HFF-Myc (cell line): Measurements from ENCODE around the gene CCSER1.

Experiments used
- DNase-seq: peaks from one replicate; pipeline ENCODE4 v3.0.0-alpha.2; 2011; ENCODE audit warnings: low read depth; ENCODE audit errors: extremely low read depth
- H3K4me3 ChIP-seq: replicated peaks from 2 replicates; pipeline ENCODE4 v1.5.1; 2011; ENCODE audit warnings: low read depth, mild to moderate bottlenecking, control low read depth, low read length
- TF ChIP-seq, protein P1 (sequence below): IDR thresholded peaks from 2 replicates; pipeline ENCODE4 v1.5.1; 2012; ENCODE audit warnings: mild to moderate bottlenecking, low read depth, low read length, control low read depth; ENCODE audit errors: missing control alignments

CCSER1 gene

DNA sequence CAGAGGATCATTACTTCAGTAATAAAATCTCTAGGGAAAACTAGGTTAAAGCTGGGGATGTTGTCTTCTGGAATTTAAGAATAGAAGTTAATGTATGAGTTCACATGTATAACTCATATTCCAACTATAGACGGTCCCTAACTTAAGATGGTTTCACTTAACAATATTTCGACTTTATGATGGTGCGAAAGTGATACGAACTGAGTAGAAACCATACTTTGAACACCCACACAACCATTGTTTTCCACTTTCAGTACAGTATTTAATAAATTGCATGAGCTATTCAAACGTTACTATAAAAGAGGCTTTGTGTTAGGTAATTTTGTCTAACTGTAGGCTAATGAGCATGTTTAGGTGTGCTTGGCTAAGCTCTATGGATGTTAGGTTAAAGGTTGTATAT, 38.7 kb downstream of the CCSER1 start:
- TF ChIP-seq, protein P1, sequence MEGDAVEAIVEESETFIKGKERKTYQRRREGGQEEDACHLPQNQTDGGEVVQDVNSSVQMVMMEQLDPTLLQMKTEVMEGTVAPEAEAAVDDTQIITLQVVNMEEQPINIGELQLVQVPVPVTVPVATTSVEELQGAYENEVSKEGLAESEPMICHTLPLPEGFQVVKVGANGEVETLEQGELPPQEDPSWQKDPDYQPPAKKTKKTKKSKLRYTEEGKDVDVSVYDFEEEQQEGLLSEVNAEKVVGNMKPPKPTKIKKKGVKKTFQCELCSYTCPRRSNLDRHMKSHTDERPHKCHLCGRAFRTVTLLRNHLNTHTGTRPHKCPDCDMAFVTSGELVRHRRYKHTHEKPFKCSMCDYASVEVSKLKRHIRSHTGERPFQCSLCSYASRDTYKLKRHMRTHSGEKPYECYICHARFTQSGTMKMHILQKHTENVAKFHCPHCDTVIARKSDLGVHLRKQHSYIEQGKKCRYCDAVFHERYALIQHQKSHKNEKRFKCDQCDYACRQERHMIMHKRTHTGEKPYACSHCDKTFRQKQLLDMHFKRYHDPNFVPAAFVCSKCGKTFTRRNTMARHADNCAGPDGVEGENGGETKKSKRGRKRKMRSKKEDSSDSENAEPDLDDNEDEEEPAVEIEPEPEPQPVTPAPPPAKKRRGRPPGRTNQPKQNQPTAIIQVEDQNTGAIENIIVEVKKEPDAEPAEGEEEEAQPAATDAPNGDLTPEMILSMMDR: no peak
- DNase-seq: no peak
- no peak overlapping the region for H3K4me3 ChIP-seq

DNA sequence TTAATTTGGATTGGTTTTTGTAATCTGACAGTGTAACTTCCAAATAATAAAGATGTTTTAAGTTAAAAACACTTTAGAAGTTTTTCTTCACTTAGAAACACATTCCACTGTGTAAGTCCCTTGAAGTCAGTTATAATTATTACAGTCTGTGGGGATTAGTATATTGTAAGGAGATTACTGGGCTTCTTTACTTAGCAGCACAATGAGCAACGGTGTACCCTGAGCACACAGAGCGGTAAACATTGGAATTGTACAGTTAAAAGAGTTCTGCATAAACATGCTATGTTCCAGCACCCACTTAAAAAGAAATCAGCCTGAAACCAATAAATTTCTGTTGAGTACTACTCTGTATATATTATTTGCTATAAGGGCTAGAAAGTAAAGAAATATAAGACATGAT, 44.3 kb downstream of the CCSER1 start:
- TF ChIP-seq, protein P1: no peak
- no peak overlapping the region for H3K4me3 ChIP-seq
- no peak for DNase-seq

DNA sequence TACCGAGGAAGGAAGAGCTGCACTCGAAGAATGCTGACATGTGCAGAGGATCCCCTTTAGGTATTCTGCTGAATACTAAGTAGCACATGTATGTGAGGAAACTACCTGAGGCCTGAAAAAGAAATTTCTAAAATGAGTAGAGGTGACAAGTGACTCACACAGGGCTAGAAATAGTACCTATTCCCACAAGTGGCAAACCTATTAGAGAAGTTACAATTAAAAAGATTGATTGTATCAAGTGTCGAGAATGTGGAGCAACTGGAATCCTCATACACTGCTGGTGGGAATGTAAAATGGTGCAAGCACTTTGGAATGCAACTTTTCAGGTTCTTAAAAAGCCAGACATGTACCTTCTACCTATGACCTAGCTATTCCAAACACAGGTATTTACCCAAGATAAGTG, 47.4 kb downstream of the CCSER1 start:
- TF ChIP-seq, protein P1: no peak
- no peak overlapping the region for H3K4me3 ChIP-seq
- DNase-seq: no peak

DNA sequence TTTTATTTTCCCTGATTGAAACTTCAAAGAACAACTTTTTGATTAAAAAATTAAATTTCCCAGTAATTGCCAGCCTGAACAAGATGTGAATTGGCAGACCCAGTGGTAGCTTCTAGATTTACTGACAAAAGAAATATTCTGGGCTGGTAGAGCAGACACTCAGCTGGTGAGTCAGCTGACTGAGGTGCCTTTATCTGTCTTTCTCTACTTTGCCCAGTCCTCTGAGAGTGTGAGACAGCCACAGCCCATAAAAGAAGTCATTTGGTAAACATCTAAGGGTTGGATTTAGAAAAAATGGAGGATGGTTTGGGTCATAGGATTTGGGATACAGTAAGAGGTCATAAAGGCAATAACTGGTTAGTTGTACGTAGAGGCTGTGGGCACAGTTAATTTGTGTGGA, 54.5 kb downstream of the CCSER1 start:
- TF ChIP-seq, protein P1: no peak
- H3K4me3 ChIP-seq: no peak overlapping the region
- no peak for DNase-seq

DNA sequence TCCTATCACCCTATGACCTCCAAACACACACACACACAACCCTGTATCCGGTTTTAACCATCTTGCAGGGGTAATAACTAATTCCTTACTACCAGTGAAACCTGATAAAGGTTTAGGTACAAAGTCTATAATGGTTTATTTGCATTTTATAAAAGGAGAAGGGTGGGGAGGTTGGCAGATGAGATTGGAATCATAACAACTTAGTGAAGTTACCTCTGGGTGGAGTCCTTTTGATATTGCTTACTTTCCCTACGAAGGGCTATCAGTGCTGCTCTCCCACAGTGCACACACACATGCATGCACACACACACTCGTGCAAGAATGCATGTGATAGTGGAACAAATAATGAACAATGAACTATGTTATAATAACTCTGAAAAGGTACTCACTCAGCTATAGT, 56.1 kb downstream of the CCSER1 start:
- no peak overlapping the region for H3K4me3 ChIP-seq
- no peak for DNase-seq
- TF ChIP-seq, protein P1: no peak

DNA sequence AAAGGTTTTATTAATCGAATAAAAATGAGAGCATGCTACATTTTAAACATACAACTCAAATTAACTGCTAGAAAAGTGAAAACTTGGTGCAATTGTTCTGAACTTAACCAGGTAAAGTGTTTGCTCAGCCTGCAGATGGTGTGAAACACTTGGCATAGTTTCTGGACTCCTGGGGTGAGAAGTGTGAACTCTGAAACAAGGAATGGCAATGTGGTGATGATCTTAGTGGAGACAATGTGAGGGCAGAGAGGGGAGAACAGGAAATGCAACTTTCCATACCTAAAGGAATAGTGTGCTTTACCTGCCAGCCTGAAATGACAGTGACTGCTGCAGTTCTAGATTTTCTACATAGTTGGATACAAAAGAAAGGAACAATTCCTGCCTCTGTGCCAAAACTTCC, 57.4 kb downstream of the CCSER1 start:
- H3K4me3 ChIP-seq: no peak overlapping the region
- DNase-seq: no peak
- TF ChIP-seq, protein P1: no peak

DNA sequence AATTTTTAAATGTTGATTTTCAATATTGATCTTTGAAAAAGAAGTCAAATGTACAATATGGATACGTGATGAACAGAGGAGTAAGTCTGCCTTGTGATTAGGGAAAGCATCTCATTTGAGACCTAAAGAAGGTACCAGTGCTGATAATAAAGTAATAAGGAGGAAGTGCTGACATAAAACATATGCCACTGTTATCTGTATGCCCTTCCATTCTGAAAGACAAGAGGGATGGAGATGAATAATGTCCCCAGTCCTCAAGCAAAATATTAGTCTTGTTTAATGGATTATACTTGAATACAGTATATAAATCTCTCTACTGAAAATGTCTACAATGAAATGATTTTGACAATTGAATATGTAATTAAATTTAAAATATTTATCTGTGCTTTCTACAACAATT, 58.2 kb downstream of the CCSER1 start:
- DNase-seq: no peak
- TF ChIP-seq, protein P1: no peak

More for the DNA sequence above, 58.2 kb downstream of the CCSER1 start:
- no peak overlapping the region for H3K4me3 ChIP-seq
